ENCODE data around the gene DGKG.

- TF ChIP-seq EZH2 (IDR thresholded peaks at IDR 0.05) (no peak), POLR2AphosphoS5 (IDR thresholded peaks at IDR 0.05; ENCODE audit: borderline replicate concordance, low read depth, low read length) (no peak), FOXP2 (optimal IDR thresholded peaks at IDR 0.05; ENCODE audit: control extremely low read depth, extremely low read length, insufficient read depth) (no peak)
Measured at GRCh38 chr3:186375443-186375842, 13.4 kb upstream of the DGKG start.

All from SK-N-MC (cell line).